Activated gamma-delta T cell treated with Interleukin-2 at 50 U/mL for 16 hours (primary cell): ENCODE data around the gene ADK.
A peak's percentile ranks its signal among the peaks of the same experiment; 100 is the strongest.
"Not testable (repeated sequence)": the region's sequence is repeated elsewhere in the genome, so short reads cannot be mapped to it uniquely, and the experiment has no call there.

ENCODE experiments used
- DNase-seq: peaks from one replicate; pipeline ENCODE4 v3.0.0-alpha.2; 2020

Gene ADK

GRCh38 chr10:74150990-74151878 is at the start of gene ADK:
ADK (plus strand) TSS chr10:74151221; CDS start chr10:74151279, 58 bp downstream.
- peak; percentile 100 for DNase-seq

GRCh38 chr10:74103560-74104258 is 47.3 kb upstream of the ADK start:
- no peak for DNase-seq

- no peak for DNase-seq
Measured at GRCh38 chr10:74104480-74104879, 46.5 kb upstream of the ADK start.

GRCh38 chr10:74104996-74105395 is 46.0 kb upstream of the ADK start:
- DNase-seq: no peak

GRCh38 chr10:74107391-74107790 is 43.6 kb upstream of the ADK start:
- no peak for DNase-seq

GRCh38 chr10:74109452-74109851 is 41.6 kb upstream of the ADK start:
- no peak for DNase-seq

- DNase-seq: no peak
Measured at GRCh38 chr10:74110120-74110519, 40.9 kb upstream of the ADK start.

GRCh38 chr10:74111799-74112198 is 39.2 kb upstream of the ADK start:
- DNase-seq: no peak

GRCh38 chr10:74113546-74113945 is 37.5 kb upstream of the ADK start:
- DNase-seq: no peak

- DNase-seq: no peak
Measured at GRCh38 chr10:74114041-74114448, 37.0 kb upstream of the ADK start.

- DNase-seq: no peak
Measured at GRCh38 chr10:74117738-74118137, 33.3 kb upstream of the ADK start.

GRCh38 chr10:74118804-74119203 is 32.2 kb upstream of the ADK start:
- no peak for DNase-seq

- no peak for DNase-seq
Measured at GRCh38 chr10:74120911-74121310, 30.1 kb upstream of the ADK start.

GRCh38 chr10:74121368-74121767 is 29.7 kb upstream of the ADK start:
- no peak for DNase-seq

GRCh38 chr10:74122060-74122459 is 29.0 kb upstream of the ADK start:
- DNase-seq: no peak

GRCh38 chr10:74123081-74123480 is 27.9 kb upstream of the ADK start:
- no peak for DNase-seq

- DNase-seq: no peak
Measured at GRCh38 chr10:74133923-74134820, 16.8 kb upstream of the ADK start.

GRCh38 chr10:74135452-74135851 is 15.6 kb upstream of the ADK start:
- DNase-seq: no peak

GRCh38 chr10:74137992-74138391 is 13.0 kb upstream of the ADK start:
- no peak for DNase-seq

GRCh38 chr10:74138596-74138995 is 12.4 kb upstream of the ADK start:
- not testable (repeated sequence) for DNase-seq

- DNase-seq: no peak
Measured at GRCh38 chr10:74139981-74140380, 11.0 kb upstream of the ADK start.

- DNase-seq: no peak
Measured at GRCh38 chr10:74140553-74140952, 10.5 kb upstream of the ADK start.

GRCh38 chr10:74145133-74145532 is 5.9 kb upstream of the ADK start:
- no peak for DNase-seq
